ENCODE results near the gene SCG5. TPM values are rescaled to one million over a fixed set of nuclear protein-coding genes. Genes with fewer than 3 reads are reported as not detected.

SCG5 gene
- total and polyA plus RNA-seq, 10 of the 15 experiments (the other 5 are each of a cell fraction or from before 2014, with no cell fraction given) = 0.13 to 0.62 (median 0.48) TPM

DNA sequence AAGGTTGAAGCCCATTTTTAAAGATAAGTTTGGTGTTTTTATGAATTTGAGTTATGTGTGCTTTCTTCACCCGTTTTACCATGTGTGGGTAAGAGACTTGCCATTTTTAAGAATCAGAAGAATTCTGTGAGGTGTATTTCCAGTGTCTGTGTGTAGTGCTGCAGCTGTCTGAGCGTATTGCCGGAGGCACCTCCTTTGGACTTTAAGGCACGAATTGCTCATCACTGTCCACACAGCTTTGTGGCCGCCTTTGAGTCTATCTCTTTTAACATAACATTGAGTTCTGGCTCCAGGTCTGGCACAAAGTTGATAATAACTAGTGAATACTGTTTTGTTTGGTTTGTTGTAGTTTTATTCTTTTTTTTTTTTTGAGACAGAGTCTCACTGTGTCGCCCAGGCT, 25.8 kb downstream of the SCG5 start (continued):
- TF ChIP-seq, protein P1, sequence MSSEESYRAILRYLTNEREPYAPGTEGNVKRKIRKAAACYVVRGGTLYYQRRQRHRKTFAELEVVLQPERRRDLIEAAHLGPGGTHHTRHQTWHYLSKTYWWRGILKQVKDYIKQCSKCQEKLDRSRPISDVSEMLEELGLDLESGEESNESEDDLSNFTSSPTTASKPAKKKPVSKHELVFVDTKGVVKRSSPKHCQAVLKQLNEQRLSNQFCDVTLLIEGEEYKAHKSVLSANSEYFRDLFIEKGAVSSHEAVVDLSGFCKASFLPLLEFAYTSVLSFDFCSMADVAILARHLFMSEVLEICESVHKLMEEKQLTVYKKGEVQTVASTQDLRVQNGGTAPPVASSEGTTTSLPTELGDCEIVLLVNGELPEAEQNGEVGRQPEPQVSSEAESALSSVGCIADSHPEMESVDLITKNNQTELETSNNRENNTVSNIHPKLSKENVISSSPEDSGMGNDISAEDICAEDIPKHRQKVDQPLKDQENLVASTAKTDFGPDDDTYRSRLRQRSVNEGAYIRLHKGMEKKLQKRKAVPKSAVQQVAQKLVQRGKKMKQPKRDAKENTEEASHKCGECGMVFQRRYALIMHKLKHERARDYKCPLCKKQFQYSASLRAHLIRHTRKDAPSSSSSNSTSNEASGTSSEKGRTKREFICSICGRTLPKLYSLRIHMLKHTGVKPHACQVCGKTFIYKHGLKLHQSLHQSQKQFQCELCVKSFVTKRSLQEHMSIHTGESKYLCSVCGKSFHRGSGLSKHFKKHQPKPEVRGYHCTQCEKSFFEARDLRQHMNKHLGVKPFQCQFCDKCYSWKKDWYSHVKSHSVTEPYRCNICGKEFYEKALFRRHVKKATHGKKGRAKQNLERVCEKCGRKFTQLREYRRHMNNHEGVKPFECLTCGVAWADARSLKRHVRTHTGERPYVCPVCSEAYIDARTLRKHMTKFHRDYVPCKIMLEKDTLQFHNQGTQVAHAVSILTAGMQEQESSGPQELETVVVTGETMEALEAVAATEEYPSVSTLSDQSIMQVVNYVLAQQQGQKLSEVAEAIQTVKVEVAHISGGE (CRISPR knock-in tag; IDR thresholded peaks at IDR 0.05) = no peak
- TF ChIP-seq RUNX3 (IDR thresholded peaks at IDR 0.05; ENCODE audit: low read length) (no peak), BMI1 (IDR thresholded peaks at IDR 0.05; ENCODE audit: borderline replicate concordance) (no peak), MYB (IDR thresholded peaks at IDR 0.05; ENCODE audit: borderline replicate concordance, low read depth, low read length) (no peak), EGR1 (IDR thresholded peaks at IDR 0.05; ENCODE audit: borderline replicate concordance in 1 of 2, low read depth in 2 of 2, low read length in 2 of 2) (no peak)

DNA sequence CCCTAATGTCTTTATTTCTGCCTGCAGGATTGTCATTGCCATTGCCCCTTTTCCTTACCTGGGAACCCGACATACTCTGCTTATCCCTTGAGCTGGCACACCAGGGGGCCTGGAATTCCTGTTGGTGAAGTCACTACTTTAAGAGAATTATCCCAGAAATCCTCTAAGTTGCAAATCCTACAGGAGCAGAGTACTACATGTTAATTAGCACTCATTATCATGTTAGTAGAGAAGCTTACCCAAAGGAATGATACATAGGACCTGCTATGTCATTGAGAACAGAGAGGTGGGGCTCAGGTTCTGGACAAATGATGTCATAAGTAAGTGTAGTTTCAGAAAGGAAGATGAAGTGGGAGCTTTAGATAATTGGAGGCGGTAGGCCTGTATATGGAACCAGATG, 27.4 kb downstream of the SCG5 start:
- CTCF ChIA-PET = interaction anchor here (0.8 to 1.3 kb wide), 5 partner anchors 9 to 284 kb away, joined by 3 to 7 read pairs (median 4); no protein-coding TSS in a partner anchor
- intact Hi-C loops (cut with micrococcal nuclease; ENCODE audit: unreplicated experiment) = no loop called here
- DNase-seq (ENCODE audit: low read depth, low spot score) (no peak), ATAC-seq (no peak), FAIRE-seq (no peak)
- BruUV-seq (replicated peaks) = no TSS peak
- Histone ChIP-seq H2AFZ (ENCODE audit: control insufficient read depth, low read depth, low read length) (no peak overlapping the region), H3K27me3 (replicated peaks in 1 of 2; ENCODE audit: control insufficient read depth in 2 of 2, insufficient read depth in 2 of 2, low read length in 1 of 2) (no peaks in the 10 kb centered on the region), H4K20me1 (ENCODE audit: control insufficient read depth, insufficient read depth) (no peaks in the 10 kb centered on the region), H3K4me2 (ENCODE audit: control insufficient read depth, insufficient read depth) (no peak overlapping the region), H3K27ac (ENCODE audit: control insufficient read depth, insufficient read depth) (no peak overlapping the region), H3K4me3 (no peak overlapping the region), H3K9me3 (replicated peaks; ENCODE audit: control insufficient read depth, insufficient read depth, low read length) (no peaks in the 10 kb centered on the region), H3K36me3 (ENCODE audit: control insufficient read depth in 2 of 2, insufficient read depth in 2 of 2, low read length in 1 of 2) (no peaks in the 10 kb centered on the region), H3K79me2 (ENCODE audit: control insufficient read depth, insufficient read depth, low read length) (no peaks in the 10 kb centered on the region), H3K4me1 (ENCODE audit: control insufficient read depth, insufficient read depth, low read length) (no peaks in the 10 kb centered on the region), H3K9ac (ENCODE audit: control insufficient read depth, insufficient read depth, low read length) (no peak overlapping the region)
- WGBS (ENCODE audit: insufficient coverage, insufficient replicate concordance, low lambda C conversion rate, missing lambda C conversion rate) = 100% methylated on average over 2 of the region's 2 CpGs
- POLR2A ChIA-PET = interaction anchor here (0.9 kb wide), 1 partner anchor 138 kb away, joined by 3 read pairs; no protein-coding TSS in a partner anchor
- SMC1A ChIA-PET (ENCODE audit: uncharacterized antibody, unreplicated experiment) = interaction anchor here (1.0 kb wide), 3 partner anchors 11 to 268 kb away, joined by 3 to 4 read pairs (median 3); no protein-coding TSS in a partner anchor
- in situ Hi-C loops (cut with MboI) = loop anchor here (10.0 kb wide), 1 partner anchor 286 kb away; no protein-coding TSS in a partner anchor
- RAD21 ChIA-PET (ENCODE audit: unreplicated experiment) = no interaction called here
- TF ChIP-seq, protein P2, sequence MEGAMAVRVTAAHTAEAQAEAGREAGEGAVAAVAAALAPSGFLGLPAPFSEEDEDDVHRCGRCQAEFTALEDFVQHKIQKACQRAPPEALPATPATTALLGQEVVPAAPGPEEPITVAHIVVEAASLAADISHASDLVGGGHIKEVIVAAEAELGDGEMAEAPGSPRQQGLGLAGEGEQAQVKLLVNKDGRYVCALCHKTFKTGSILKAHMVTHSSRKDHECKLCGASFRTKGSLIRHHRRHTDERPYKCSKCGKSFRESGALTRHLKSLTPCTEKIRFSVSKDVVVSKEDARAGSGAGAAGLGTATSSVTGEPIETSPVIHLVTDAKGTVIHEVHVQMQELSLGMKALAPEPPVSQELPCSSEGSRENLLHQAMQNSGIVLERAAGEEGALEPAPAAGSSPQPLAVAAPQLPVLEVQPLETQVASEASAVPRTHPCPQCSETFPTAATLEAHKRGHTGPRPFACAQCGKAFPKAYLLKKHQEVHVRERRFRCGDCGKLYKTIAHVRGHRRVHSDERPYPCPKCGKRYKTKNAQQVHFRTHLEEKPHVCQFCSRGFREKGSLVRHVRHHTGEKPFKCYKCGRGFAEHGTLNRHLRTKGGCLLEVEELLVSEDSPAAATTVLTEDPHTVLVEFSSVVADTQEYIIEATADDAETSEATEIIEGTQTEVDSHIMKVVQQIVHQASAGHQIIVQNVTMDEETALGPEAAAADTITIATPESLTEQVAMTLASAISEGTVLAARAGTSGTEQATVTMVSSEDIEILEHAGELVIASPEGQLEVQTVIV (IDR thresholded peaks at IDR 0.05; ENCODE audit: borderline replicate concordance, partially characterized antibody) = no peak
- TF ChIP-seq, protein P3, sequence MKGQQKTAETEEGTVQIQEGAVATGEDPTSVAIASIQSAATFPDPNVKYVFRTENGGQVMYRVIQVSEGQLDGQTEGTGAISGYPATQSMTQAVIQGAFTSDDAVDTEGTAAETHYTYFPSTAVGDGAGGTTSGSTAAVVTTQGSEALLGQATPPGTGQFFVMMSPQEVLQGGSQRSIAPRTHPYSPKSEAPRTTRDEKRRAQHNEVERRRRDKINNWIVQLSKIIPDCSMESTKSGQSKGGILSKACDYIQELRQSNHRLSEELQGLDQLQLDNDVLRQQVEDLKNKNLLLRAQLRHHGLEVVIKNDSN (IDR thresholded peaks at IDR 0.05; ENCODE audit: borderline replicate concordance, extremely low read length, insufficient read depth, low read depth, low read length) = no peak
- TF ChIP-seq ATF7 (IDR thresholded peaks at IDR 0.05; ENCODE audit: low read depth) = 0 out of 2 replicates have a peak, but pooled peaks have one; percentile 17
